A549 treated with RU486 at 1 μM for 4 hours (cell line): Measurements from ENCODE around the gene BMPR1B. TPM values are rescaled to one million over a fixed set of nuclear protein-coding genes. Genes with fewer than 3 reads are reported as not detected.

Source experiments
- total RNA-seq: library from RNA; stranded (reverse); fragments of 200-300 nt; extraction: Qiagen RNA extraction; gene quantifications from 5 replicates; pipeline ENCODE4 v1.2.3, GENCODE V29; 2022; ENCODE audit warnings: low read depth

Gene BMPR1B
- total RNA-seq, result 6.3 to 9.4 TPM (median 7.4 TPM) in 5 replicates

DNA sequence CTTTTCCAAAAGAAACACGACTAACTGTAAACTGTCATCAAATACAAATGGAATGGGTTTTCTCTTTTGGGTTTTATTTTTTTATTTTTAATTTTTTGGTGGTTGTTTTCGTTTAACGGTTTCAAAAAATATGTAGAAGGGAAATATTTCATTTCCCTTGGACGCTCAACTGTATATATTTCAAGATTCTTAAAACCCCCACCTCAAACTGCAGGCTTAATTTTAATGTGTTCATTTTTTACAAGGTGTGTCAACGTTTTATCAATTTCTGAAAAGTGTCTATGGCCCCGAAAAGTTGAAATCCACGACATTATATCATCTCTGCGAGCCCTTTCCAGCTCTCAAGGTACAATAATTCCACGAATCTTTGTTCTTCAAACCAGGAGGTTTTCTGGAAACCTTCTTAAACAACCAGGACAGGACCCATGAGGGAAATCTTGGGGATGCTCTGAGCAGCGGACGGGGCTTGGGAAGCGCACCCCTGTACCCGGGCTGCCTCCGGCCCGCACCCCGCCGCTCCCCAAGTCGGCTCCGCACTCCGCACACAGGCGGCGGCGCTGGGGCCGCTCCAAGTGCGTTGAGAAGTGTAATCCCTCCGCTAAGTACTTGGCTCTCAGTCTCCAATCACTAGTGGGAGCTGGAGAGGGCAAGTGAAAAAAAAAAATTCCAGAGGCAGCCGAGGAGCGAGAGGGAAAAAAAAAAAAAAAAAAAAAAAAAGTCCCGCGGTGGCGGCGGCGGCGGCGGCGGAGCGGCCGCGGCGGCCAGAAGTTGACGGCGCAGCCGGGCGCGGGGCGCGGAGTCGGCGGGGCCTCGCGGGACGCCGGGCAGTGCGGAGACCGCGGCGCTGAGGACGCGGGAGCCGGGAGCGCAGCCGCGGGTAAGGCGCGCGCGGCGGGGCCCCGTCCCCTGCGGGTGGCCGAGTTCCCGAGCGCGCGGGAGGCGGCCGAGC lies at the start of gene BMPR1B:
BMPR1B (plus strand) TSS at position 764 of the 949 bp plus-strand sequence. CDS start 346,470 bp downstream, outside the sequence.

